Smooth muscle cell (in vitro differentiated cells): ENCODE results near the gene AGT. TPM values are rescaled to one million over a fixed set of nuclear protein-coding genes. Genes with fewer than 3 reads are reported as not detected.

Experiments
- DNase-seq: peaks from one replicate; lab custom pipeline; 2025; ENCODE audit not compliant: unreplicated experiment; lab: John Stamatoyannopoulos, UW
- H2AFZ ChIP-seq: fragments of 200-600 bp; sonication (generic); 2 replicates; pipeline ENCODE4 v1.6.0; 2016; ENCODE audit warnings: antibody characterized with exemption, low read depth, mild to moderate bottlenecking
- H3F3A ChIP-seq: fragments of 200-600 bp; sonication (generic); 2 replicates; pipeline ENCODE4 v1.6.0; 2017; ENCODE audit warnings: antibody characterized with exemption, low read depth
- H3K27ac ChIP-seq: fragments of 200-600 bp; sonication (generic); 2 replicates; pipeline ENCODE4 v1.5.1; 2016; ENCODE audit warnings: low read depth, mild to moderate bottlenecking
- H3K27me3 ChIP-seq: fragments of 200-600 bp; sonication (generic); 2 replicates; pipeline ENCODE4 v1.6.1; 2016; ENCODE audit warnings: low read depth, mild to moderate bottlenecking
- H3K36me3 ChIP-seq: fragments of 200-600 bp; sonication (generic); 2 replicates; pipeline ENCODE4 v1.5.1; 2016; ENCODE audit warnings: low read depth
- H3K4me1 ChIP-seq: fragments of 200-600 bp; sonication (generic); 2 replicates; pipeline ENCODE4 v1.5.1; 2016; ENCODE audit warnings: low read depth
- H3K4me2 ChIP-seq: fragments of 200-600 bp; sonication (generic); 2 replicates; pipeline ENCODE4 v1.6.0; 2016; ENCODE audit warnings: mild to moderate bottlenecking
- H3K4me3 ChIP-seq: fragments of 200-600 bp; sonication (generic); 2 replicates; pipeline ENCODE4 v1.5.1; 2016; ENCODE audit warnings: mild to moderate bottlenecking
- H3K79me2 ChIP-seq: fragments of 200-600 bp; sonication (generic); 2 replicates; pipeline ENCODE4 v1.6.0; 2016; ENCODE audit warnings: low read depth, mild to moderate bottlenecking
- H3K9ac ChIP-seq: fragments of 200-600 bp; sonication (generic); 2 replicates; pipeline ENCODE4 v1.6.0; 2016; ENCODE audit warnings: low read depth
- H3K9me3 ChIP-seq: fragments of 200-600 bp; sonication (generic); replicated peaks from 2 replicates; pipeline ENCODE4 v1.5.1; 2016; ENCODE audit warnings: low read depth
- H4K20me1 ChIP-seq: fragments of 200-600 bp; sonication (generic); 2 replicates; pipeline ENCODE4 v1.6.0; 2016; ENCODE audit warnings: low read depth
- WGBS: methylation state at CpG from one replicate; pipeline ENCODE4 v1.1.7; 2016; ENCODE audit warnings: low lambda C conversion rate; 5-methylcytosine and 5-hydroxymethylcytosine counted together
- polyA plus RNA-seq: library from polyadenylated mRNA; unstranded; fragments of >200 nt; fragmentation: Nextera tagmentation; extraction: Ambion mirVana; gene quantifications from 2 replicates; pipeline ENCODE4 v1.2.1, GENCODE V29; 2016
- total RNA-seq: library from RNA; depleted of rRNA; stranded (reverse); fragments of >200 nt; gene quantifications from 2 replicates; pipeline ENCODE4 v1.2.3, GENCODE V29; 2014
- TF ChIP-seq, protein P1 (sequence below): fragments of 200-600 bp; sonication (generic); IDR thresholded peaks from 2 replicates; pipeline ENCODE4 v1.5.1; 2017; ENCODE audit warnings: borderline replicate concordance, mild to moderate bottlenecking, antibody characterized with exemption; ENCODE audit not compliant: insufficient read depth, poor library complexity, severe bottlenecking

AGT gene
- total and polyA plus RNA-seq, 2 experiments from 2014 or later = 0.31 to 3.0 TPM

DNA sequence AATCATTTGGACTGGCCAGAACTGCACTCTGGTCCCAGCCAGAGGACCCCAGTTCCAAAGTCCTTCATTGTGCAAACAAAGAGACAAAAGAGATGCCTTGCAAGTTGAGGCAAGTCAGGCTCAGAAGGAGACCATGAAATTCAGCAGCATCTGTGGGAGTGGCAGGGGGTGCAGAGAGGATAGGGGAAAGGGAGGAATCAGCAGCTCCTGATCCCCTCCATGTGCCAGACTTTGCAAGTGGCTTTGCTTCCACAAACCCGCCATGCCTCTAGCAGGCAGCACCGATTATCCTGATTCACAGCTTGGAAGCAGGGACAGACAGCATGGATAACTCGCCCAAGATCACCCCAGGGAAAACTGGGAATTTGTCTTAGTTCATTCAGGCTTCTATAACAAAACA lies 31.1 kb upstream of the AGT start:
- H3K4me2 ChIP-seq = peak overlapping the region; percentile 10
- H3K79me2 ChIP-seq = no peaks in the 10 kb centered on the region
- DNase-seq = no peak
- no peak overlapping the region for H3K9ac ChIP-seq
- no peaks in the 10 kb centered on the region for H3K36me3 ChIP-seq
- no peak overlapping the region for H3K27ac ChIP-seq
- WGBS = 81% methylated on average over 3 of the region's 3 CpGs
- no peaks in the 10 kb centered on the region for H3K27me3 ChIP-seq
- H3F3A ChIP-seq = no peaks in the 10 kb centered on the region
- TF ChIP-seq, protein P1, sequence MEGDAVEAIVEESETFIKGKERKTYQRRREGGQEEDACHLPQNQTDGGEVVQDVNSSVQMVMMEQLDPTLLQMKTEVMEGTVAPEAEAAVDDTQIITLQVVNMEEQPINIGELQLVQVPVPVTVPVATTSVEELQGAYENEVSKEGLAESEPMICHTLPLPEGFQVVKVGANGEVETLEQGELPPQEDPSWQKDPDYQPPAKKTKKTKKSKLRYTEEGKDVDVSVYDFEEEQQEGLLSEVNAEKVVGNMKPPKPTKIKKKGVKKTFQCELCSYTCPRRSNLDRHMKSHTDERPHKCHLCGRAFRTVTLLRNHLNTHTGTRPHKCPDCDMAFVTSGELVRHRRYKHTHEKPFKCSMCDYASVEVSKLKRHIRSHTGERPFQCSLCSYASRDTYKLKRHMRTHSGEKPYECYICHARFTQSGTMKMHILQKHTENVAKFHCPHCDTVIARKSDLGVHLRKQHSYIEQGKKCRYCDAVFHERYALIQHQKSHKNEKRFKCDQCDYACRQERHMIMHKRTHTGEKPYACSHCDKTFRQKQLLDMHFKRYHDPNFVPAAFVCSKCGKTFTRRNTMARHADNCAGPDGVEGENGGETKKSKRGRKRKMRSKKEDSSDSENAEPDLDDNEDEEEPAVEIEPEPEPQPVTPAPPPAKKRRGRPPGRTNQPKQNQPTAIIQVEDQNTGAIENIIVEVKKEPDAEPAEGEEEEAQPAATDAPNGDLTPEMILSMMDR = no peak
- H3K9me3 ChIP-seq = no peaks in the 10 kb centered on the region
- no peaks in the 10 kb centered on the region for H4K20me1 ChIP-seq
- no peak overlapping the region for H2AFZ ChIP-seq
- no peak overlapping the region for H3K4me3 ChIP-seq
- H3K4me1 ChIP-seq = peaks cover 7% of the 10 kb centered on the region

DNA sequence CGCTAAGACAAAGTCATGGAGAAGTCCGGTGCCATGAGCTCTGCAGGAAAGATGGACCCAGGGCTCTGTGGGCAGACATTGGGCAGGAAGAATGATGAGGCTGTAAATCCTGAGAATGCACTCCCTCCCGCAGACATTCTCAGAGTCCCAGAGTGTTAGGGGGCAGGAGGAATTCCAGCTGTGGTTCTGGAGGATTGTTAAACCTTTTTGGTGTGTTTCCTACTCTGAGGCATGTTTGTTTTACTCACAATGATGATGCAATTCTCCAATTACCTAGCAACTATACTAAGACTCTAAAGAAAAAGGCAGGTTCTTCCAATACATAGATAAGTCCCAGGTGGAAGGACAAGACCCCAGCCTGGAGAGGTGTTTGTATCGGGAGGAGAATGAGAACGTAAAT lies 30.5 kb upstream of the AGT start:
- no peak overlapping the region for H2AFZ ChIP-seq
- no peak for DNase-seq

GRCh38 chr1:230743899-230744298 lies 30.0 kb upstream of the AGT start:
- Histone ChIP-seq H3K36me3 (no peaks in the 10 kb centered on the region), H3K9me3 (no peaks in the 10 kb centered on the region), H3K27ac (no peak overlapping the region), H3K79me2 (no peaks in the 10 kb centered on the region), H3F3A (no peaks in the 10 kb centered on the region), H3K4me2 (no peak overlapping the region), H3K27me3 (no peaks in the 10 kb centered on the region), H3K9ac (no peak overlapping the region), H3K4me1 (peaks cover 7% of the 10 kb centered on the region), H2AFZ (no peak overlapping the region), H4K20me1 (no peaks in the 10 kb centered on the region), H3K4me3 (no peak overlapping the region)
- 96% methylated on average over 2 of the region's 2 CpGs for WGBS
- DNase-seq = no peak
- TF ChIP-seq, protein P1 = no peak

More for the DNA sequence above, 30.5 kb upstream of the AGT start:
- H3K9me3 ChIP-seq = no peaks in the 10 kb centered on the region
- no peaks in the 10 kb centered on the region for H3K79me2 ChIP-seq
- H3K27me3 ChIP-seq = no peaks in the 10 kb centered on the region
- no peaks in the 10 kb centered on the region for H3F3A ChIP-seq
- H3K4me2 ChIP-seq = peak overlapping the region; percentile 10
- H3K27ac ChIP-seq = peak overlapping the region; percentile 53
- no peaks in the 10 kb centered on the region for H3K36me3 ChIP-seq
- 51% methylated on average over 5 of the region's 5 CpGs for WGBS
- no peaks in the 10 kb centered on the region for H4K20me1 ChIP-seq
- H3K4me1 ChIP-seq = peaks cover 7% of the 10 kb centered on the region
- H3K9ac ChIP-seq = no peak overlapping the region
- no peak overlapping the region for H3K4me3 ChIP-seq
- TF ChIP-seq, protein P1 = no peak

DNA sequence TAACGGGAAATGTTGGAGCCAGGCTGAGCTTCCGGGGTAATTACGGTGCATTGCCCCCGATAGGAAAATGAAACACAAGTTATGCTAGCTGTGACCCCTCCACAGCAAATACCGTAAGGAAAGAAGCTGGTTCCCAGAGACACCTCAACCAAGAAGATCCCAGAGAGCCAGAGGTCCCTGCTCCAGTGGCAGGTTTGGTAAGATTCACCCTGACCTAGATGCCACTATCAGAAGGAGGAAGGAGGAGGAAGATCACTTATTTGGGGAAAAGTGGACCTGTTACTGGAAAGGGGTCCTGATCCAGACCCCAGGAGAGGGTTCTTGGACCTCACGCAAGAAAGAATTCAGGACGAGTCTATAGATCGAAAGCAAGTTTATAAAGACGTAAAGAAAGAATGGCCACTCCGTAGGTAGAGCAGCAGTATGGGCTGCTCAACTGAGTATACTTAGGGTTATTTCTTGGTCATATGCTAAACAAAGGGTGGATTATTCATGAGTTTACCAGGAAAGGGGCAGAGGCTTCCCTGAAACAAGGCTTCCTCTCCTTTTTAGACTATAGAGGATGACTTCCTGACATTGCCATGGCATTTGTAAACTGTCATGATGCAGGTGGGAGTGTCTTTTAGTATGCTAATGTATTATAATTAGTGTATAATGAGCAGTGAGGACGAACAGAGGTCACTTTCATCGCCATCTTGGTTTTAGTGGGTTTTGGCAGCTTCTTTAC lies 25.8 kb upstream of the AGT start:
- Histone ChIP-seq H2AFZ (no peak overlapping the region), H4K20me1 (no peaks in the 10 kb centered on the region), H3K4me3 (no peak overlapping the region), H3K9ac (no peak overlapping the region), H3K36me3 (no peaks in the 10 kb centered on the region), H3K27ac (no peak overlapping the region), H3K4me2 (no peak overlapping the region), H3K4me1 (peaks cover 4% of the 10 kb centered on the region), H3F3A (no peaks in the 10 kb centered on the region), H3K9me3 (no peaks in the 10 kb centered on the region), H3K27me3 (no peaks in the 10 kb centered on the region), H3K79me2 (no peaks in the 10 kb centered on the region)
- WGBS = 95% methylated on average over 12 of the region's 12 CpGs
- TF ChIP-seq, protein P1 = no peak
- DNase-seq = no peak
